ENCODE results near the gene DEFB123.

Gene DEFB123

GRCh38 chr20:31497838-31498540 is 57.6 kb downstream of the DEFB123 start:
- no peak overlapping the region for H3K4me3 ChIP-seq (ENCODE audit: low read depth, low read length)
- TF ChIP-seq, protein P1, sequence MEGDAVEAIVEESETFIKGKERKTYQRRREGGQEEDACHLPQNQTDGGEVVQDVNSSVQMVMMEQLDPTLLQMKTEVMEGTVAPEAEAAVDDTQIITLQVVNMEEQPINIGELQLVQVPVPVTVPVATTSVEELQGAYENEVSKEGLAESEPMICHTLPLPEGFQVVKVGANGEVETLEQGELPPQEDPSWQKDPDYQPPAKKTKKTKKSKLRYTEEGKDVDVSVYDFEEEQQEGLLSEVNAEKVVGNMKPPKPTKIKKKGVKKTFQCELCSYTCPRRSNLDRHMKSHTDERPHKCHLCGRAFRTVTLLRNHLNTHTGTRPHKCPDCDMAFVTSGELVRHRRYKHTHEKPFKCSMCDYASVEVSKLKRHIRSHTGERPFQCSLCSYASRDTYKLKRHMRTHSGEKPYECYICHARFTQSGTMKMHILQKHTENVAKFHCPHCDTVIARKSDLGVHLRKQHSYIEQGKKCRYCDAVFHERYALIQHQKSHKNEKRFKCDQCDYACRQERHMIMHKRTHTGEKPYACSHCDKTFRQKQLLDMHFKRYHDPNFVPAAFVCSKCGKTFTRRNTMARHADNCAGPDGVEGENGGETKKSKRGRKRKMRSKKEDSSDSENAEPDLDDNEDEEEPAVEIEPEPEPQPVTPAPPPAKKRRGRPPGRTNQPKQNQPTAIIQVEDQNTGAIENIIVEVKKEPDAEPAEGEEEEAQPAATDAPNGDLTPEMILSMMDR (IDR thresholded peaks at IDR 0.05; ENCODE audit: insufficient read depth, low read depth, low read length, missing control alignments) = no peak
- DNase-seq (ENCODE audit: low read depth) = peak; percentile 20
